T-helper 17 cell (primary cell): ENCODE data around the gene VEGFB. TPM values are rescaled to one million over a fixed set of nuclear protein-coding genes. Genes with fewer than 3 reads are reported as not detected.
A peak's percentile ranks its signal among the peaks of the same experiment; 100 is the strongest.

Experiments
- ATAC-seq: fragments of 150-1000 bp; cut with Tn5 transposase; 2 replicates; pipeline ENCODE4 v1.10.0; 2021; ENCODE audit warnings: mild to moderate bottlenecking, moderate library complexity
- DNase-seq, 3 donors: peaks; one replicate each; pipeline versions ENCODE4 v3.0.0 to v3.0.0-alpha.2; 2020 to 2021
- H3K9me3 ChIP-seq: one replicate; pipeline ENCODE4 v1.7.0; 2013; ENCODE audit warnings: low read length, mild to moderate bottlenecking; ENCODE audit not compliant: control insufficient read depth, poor library complexity, severe bottlenecking
- H3K27ac Mint-ChIP-seq: one replicate; pipeline ENCODE4 v1.8.0; 2022; ENCODE audit warnings: mild to moderate bottlenecking, moderate library complexity, mixed read lengths
- H3K27me3 Mint-ChIP-seq: one replicate; pipeline ENCODE4 v1.8.0; 2022; ENCODE audit warnings: mixed read lengths
- H3K36me3 Mint-ChIP-seq: one replicate; pipeline ENCODE4 v1.8.0; 2022; ENCODE audit warnings: low read depth, mixed read lengths
- H3K4me1 Mint-ChIP-seq: one replicate; pipeline ENCODE4 v1.8.0; 2022; ENCODE audit warnings: mild to moderate bottlenecking, mixed read lengths
- H3K4me3 Mint-ChIP-seq: one replicate; pipeline ENCODE4 v1.8.0; 2022; ENCODE audit warnings: mild to moderate bottlenecking, moderate library complexity, mixed read lengths
- total RNA-seq, 4 donors: library from RNA in 2 of 4; stranded (reverse) in 2 of 4; gene quantifications; one replicate each; pipeline ENCODE4 v1.2.3 and lab custom pipeline; 2022 to 2026

Gene VEGFB
- total RNA-seq, 2 donors from 2014 or later, result 44.9 to 48.3 TPM

DNA sequence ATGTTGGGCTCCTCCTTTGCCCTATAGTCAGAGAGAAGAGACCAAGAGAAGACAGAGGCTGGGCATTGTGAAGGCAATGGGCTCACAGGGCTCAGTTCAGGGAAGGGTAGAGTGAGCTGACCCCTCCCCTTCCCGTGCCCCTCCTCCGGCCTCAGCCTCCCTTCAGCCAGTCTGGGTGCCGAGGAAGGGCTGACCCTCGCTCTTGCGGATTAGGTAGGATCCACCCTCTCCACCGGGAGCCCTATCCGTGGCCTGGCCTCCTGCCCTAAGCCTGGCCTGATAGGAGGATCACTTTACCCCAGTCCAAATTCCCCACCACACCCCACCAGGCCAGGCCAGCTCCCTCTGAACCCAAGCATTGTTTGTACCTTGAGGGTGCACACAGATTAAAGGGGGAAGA, 14.2 kb downstream of the VEGFB start:
- Mint-ChIP-seq H3K27me3 (no peaks in the 10 kb centered on the region), H3K36me3 (no peaks in the 10 kb centered on the region), H3K27ac (no peak overlapping the region), H3K4me3 (peak overlapping the region; percentile 94), H3K4me1 (peaks cover 20% of the 10 kb centered on the region)
- DNase-seq (no peak), ATAC-seq (no peak)
- no peaks in the 10 kb centered on the region for H3K9me3 ChIP-seq

DNA sequence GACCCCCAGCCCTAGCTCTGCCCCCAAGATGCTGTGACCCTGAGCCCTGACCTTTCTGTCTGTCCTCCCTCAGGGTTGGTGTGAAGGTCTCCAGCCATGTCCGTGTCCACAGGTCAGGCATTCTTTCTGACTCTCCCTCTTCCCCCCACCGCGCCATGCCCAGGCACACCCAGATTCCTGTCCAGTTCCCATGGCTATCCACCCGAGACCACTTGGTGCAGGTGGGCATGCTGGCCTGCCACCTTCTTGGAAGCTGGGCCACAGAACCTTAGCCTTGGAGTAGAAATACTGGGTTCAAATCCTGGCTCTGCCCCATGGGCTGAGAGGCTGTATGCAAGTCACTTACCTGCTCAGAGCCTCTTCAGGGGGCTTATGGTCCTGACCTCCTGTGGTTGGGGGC, 14.7 kb downstream of the VEGFB start:
- DNase-seq, result no peak
- Mint-ChIP-seq H3K27ac (no peak overlapping the region), H3K27me3 (no peaks in the 10 kb centered on the region)

DNA sequence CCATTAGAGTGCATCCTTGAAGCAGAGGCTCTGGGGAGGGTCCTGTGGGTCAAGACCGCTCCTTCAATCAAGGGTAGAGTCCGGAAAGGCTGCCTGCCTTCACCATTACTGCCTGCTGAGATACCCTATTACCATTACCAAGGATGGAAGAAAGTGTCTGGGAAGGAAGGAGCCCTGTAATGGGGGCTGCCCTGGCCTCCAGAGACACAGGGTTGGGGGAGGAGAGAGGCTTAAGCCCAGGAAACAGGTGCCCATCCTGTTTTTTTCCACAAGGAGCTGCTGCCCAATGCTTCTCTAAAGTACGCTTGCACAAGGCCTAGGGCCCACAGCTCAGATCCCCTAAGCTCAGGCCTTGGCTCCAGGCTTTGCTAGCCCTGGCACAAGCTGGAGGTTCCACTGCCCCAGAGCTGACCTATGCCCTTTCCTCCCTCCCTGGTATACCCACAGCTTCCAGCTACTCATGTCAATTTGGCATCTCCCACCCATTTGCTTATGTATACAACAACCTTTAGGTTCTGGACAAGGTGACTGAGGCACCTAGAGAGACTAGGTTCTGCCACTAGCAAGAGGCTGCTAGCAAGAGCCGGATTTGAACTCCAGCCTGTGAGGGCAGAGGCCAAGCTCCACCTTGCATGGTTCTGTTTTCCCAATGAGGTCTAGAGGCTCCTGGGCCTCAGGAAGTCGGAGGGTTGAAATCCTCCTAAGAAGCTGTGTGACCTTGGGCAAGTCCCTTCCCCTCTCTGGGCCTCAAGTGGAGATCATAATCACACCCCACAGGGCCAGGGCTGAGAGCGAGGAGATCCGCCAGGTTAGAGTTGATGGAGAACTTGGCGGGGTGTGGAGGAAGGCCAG, 15.4 kb downstream of the VEGFB start:
- H3K27ac Mint-ChIP-seq, result no peak overlapping the region
- H3K9me3 ChIP-seq, result no peaks in the 10 kb centered on the region
- no peaks in the 10 kb centered on the region for H3K36me3 Mint-ChIP-seq
- DNase-seq (no peak), ATAC-seq (no peak)
- H3K4me1 Mint-ChIP-seq, result peaks cover 18% of the 10 kb centered on the region
- H3K4me3 Mint-ChIP-seq, result peak overlapping the region; percentile 43
- H3K27me3 Mint-ChIP-seq, result no peaks in the 10 kb centered on the region

More for the DNA sequence above, 14.7 kb downstream of the VEGFB start:
- no peaks in the 10 kb centered on the region for H3K9me3 ChIP-seq
- ATAC-seq, result no peak
- Mint-ChIP-seq H3K4me3 (peak overlapping the region; percentile 39), H3K36me3 (no peaks in the 10 kb centered on the region), H3K4me1 (peaks cover 18% of the 10 kb centered on the region)

DNA sequence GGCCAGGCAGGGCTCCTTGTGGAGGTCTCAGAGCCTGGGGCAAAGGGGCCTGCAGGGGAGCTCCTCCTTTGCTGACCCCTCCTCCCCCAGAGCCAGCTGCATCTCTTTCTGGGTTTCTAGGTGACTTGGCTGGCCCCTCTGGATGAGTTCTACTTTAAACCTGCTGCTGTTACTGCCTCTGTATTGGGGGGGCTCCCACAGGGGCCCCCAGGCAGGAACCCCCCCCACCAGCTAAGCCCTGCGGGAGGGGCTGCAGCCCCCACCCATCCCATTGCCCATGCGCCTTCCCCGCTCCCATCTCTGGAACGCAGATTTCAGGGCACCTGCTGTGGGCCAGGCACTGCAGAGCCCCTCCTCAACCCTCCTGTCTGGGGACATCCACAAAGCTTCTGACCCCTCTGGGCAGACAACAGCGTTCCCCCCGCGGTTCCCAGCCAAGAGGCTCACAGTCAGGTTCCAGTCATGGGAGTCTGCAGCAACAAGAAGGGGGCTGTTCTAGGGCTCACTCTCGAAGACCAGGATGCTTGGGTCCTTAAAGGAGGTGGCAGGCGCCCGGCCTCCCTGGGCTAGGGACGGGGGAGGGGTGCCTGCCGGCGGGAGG, 16.1 kb downstream of the VEGFB start:
- H3K4me3 Mint-ChIP-seq, result peak overlapping the region; percentile 84
- H3K27ac Mint-ChIP-seq, result peak overlapping the region; percentile 29
- no peaks in the 10 kb centered on the region for H3K9me3 ChIP-seq
- no peak for ATAC-seq
- peaks cover 18% of the 10 kb centered on the region for H3K4me1 Mint-ChIP-seq
- no peaks in the 10 kb centered on the region for H3K36me3 Mint-ChIP-seq
- H3K27me3 Mint-ChIP-seq, result no peaks in the 10 kb centered on the region
- no peak for DNase-seq

DNA sequence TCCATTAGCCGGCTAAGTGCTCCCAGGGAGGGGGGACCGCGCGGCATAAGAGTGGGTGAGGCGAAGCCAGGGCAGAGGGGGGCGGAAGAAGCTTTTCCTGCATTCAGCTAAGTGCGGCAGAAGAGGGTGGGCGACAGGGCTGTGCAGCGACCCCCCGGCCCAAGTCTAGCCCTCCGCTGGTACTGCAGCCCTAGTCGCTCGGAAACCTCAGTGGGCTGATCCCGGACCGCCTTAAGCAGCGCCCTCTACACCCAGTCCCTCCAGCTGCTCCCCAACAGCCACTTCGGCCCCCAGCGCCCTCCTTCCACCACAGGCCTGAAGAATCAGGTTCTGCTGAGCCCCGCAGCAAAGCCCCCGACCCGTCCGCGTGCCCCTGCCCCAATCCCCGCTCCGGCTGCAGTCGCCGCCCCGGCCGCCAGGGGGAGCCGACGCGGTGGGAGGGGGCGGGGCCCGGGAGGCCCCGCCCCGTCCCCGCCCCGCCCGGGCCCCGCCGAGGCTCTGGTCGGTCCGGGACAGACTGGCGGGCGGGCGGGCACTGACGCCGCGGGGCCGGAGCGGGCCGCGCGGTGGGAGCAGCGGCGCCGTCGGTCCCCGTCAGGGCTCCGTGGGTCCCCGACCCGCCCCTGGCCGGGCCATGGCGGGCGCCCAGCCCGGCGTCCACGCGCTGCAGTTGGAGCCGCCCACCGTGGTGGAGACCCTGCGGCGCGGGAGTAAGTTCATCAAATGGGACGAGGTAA, 16.8 kb downstream of the VEGFB start, which contains the start of gene PLCB3:
Gene PLCB3, plus strand, starts transcription at position 515 of the 737 bp plus-strand sequence. Its CDS starts 120 bp downstream, at position 635.
- no peaks in the 10 kb centered on the region for H3K36me3 Mint-ChIP-seq
- H3K4me1 Mint-ChIP-seq, result peaks cover 13% of the 10 kb centered on the region
- ATAC-seq, result peak; percentile 65
- H3K27me3 Mint-ChIP-seq, result no peaks in the 10 kb centered on the region
- H3K27ac Mint-ChIP-seq, result peak within 1 kb of the TSS; percentile 86
- DNase-seq, result peak; percentile 65 to 69 (median 68)
- H3K9me3 ChIP-seq, result no peaks in the 10 kb centered on the region
- peak within 1 kb of the TSS; percentile 94 for H3K4me3 Mint-ChIP-seq

DNA sequence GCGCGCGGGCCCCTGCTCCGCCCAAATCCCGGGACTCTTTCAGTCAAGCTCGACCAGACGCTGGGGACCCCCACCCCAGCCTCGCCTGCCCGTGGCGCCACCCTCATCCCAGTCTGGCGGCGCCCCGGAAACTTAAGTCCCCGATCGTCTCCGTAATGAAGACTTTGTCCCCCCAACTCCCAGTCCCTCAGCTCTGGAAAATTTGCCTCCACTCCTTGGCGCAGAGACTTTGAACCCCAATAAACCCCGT, 17.3 kb downstream of the VEGFB start:
- DNase-seq, result no peak
- H3K27ac Mint-ChIP-seq, result peak overlapping the region; percentile 86
- H3K4me3 Mint-ChIP-seq, result peak overlapping the region; percentile 94
- H3K27me3 Mint-ChIP-seq, result no peaks in the 10 kb centered on the region
- no peaks in the 10 kb centered on the region for H3K36me3 Mint-ChIP-seq
- H3K4me1 Mint-ChIP-seq, result peaks cover 13% of the 10 kb centered on the region
- ATAC-seq, result no peak
- no peaks in the 10 kb centered on the region for H3K9me3 ChIP-seq

DNA sequence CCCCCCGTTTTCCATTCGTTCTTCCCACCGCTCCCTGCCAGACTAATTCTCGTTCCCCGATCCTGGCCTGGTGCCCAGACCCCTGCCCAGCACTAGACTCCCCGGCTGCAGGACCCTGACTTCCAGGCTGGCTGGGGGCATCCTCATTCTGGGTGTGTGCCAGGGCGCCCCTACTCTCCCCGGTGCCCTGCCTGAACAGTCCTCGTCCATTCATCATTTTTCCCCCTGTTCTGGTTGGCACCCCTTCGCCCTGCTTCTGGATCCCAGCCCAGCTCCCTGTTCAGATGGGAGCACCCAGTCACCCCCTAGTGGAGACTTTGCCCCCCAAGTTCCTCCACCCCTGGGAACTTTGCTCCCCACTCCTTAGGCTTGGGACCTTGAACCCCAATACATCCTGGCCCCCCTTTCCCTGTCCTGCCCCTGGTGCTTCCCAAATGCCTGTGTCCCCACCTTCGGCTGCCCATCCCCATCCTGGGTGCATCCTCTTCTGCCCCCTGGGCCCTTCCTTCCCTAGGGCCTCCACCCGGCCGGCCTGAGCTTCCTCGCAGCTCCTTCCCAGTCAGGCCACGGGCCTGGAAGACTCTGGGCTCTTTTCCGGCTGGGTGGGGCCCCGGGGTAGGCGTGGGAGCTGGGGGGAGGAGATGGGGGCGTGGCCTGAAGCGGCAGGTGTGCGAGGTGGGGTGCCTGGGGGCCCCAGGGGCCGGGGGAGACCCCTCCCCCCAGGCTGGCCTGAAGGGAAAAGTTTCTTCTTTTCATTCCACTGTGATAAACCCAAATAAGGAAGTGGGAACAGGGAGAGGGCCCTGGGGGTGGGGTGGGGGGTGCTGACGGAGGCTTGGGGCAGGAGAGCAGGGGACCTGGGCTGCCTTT, 17.9 kb downstream of the VEGFB start:
- peak overlapping the region; percentile 86 for H3K27ac Mint-ChIP-seq
- no peaks in the 10 kb centered on the region for H3K36me3 Mint-ChIP-seq
- H3K27me3 Mint-ChIP-seq, result no peaks in the 10 kb centered on the region
- peak overlapping the region; percentile 94 for H3K4me3 Mint-ChIP-seq
- H3K4me1 Mint-ChIP-seq, result peaks cover 13% of the 10 kb centered on the region
- DNase-seq (no peak), ATAC-seq (no peak)
- no peaks in the 10 kb centered on the region for H3K9me3 ChIP-seq

DNA sequence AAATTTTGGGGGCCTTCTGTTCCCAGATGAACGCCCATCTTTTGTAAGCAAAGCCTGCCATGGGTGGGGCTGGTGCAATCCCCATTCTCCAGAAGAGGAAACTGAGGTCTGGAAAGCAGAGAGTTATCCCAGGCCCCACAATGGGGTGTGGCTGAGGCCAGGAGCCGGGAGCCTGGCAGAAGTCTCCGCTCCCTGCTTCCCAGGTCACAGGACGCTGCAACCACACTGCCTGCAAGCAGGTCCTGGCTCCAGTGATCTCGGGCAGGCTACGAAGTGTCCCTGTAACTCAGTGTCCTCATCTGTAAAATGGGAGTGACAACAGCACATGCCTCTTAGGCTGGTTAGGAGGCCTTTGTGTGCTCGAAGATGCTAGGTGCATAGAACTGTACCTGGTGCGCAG, 18.7 kb downstream of the VEGFB start:
- Mint-ChIP-seq H3K27ac (no peak overlapping the region), H3K36me3 (no peaks in the 10 kb centered on the region), H3K4me1 (peaks cover 13% of the 10 kb centered on the region), H3K4me3 (peak overlapping the region; percentile 94), H3K27me3 (no peaks in the 10 kb centered on the region)
- DNase-seq (no peak), ATAC-seq (no peak)
- no peaks in the 10 kb centered on the region for H3K9me3 ChIP-seq

DNA sequence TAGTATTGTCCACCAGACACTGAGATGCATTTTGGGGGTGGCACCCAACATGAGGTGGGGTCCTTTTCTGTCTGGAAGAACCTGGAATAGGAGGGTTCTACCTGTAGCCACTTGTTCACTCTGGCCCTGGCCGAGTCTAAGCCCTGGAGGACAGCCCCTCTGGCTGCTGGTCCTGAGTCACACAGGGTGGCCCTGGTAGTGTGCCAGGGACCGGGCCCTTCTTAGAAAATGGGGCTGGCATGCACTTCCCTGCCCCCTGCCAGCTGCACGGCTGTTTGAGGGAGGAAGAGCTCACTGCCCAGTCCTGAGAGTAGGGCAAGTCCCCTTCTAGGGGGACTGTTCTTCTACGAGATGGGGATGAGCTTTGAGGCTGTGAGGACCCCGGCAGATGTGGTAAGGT, 19.1 kb downstream of the VEGFB start:
- Mint-ChIP-seq H3K27me3 (no peaks in the 10 kb centered on the region), H3K27ac (no peak overlapping the region), H3K4me1 (peaks cover 13% of the 10 kb centered on the region), H3K36me3 (no peaks in the 10 kb centered on the region), H3K4me3 (peak overlapping the region; percentile 25)
- no peak for ATAC-seq
- DNase-seq, result no peak
- H3K9me3 ChIP-seq, result no peaks in the 10 kb centered on the region

DNA sequence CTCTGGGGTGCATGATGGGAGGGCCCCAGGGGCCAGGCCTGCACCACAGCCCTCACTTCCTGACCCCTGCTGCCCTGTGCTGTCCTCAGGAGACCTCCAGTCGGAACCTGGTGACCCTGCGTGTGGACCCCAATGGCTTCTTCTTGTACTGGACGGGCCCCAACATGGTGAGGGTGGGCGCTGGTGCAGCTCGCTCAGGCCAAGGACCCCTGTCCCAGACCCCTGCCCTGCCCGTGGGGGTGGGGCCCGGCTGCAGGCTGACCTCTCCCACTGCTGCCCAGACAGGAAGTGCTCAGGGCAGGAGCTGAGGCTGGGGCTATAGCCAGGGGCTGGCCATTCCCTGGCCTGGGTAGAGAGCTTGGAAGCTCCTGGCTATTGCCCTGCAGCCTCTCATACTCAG, 19.9 kb downstream of the VEGFB start:
- H3K36me3 Mint-ChIP-seq, result peaks cover 1% of the 10 kb centered on the region
- H3K27me3 Mint-ChIP-seq, result no peaks in the 10 kb centered on the region
- H3K4me3 Mint-ChIP-seq, result no peak overlapping the region
- ATAC-seq, result no peak
- H3K9me3 ChIP-seq, result no peaks in the 10 kb centered on the region
- H3K4me1 Mint-ChIP-seq, result peaks cover 14% of the 10 kb centered on the region
- no peak overlapping the region for H3K27ac Mint-ChIP-seq
- no peak for DNase-seq

DNA sequence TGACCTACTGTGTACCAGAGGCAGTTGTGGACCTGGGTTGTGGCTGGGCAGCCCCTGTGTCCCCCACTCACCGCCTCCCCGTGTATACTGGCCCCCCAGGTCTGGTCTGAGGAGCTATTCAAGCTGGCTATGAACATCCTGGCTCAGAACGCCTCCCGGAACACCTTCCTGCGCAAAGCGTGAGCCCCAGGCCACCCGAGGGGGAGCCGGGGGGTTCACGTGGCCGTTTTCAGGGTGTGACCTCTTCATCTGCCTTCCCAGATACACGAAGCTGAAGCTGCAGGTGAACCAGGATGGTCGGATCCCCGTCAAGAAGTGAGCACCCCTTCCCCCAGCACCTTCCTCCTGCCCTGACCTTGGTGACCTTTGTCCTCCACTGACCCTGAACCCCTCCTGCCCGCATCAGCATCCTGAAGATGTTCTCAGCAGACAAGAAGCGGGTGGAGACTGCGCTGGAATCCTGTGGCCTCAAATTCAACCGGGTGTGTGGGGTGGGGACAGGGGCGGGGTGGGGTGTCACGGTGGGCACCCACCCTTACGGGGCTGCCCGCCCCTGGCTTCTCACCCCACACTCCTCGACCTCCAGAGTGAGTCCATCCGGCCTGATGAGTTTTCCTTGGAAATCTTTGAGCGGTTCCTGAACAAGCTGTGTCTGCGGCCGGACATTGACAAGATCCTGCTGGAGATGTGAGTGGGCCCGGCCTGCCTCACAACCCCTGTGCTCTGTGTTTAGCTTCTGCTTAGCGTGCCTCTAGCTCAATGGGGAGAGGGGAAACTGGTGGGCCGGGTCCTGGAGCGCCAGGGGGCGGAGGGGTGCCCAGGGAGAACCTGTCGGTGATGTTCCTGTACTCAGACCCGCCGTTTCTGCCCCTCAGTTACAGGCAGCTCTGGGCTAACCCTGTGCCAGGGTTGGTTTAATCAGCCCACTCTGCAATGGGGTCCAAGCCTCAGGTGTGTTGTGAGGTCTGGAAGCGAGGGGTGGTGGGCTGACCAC, 21.0 kb downstream of the VEGFB start:
- Mint-ChIP-seq H3K36me3 (peaks cover 5% of the 10 kb centered on the region), H3K27ac (no peak overlapping the region)
- ATAC-seq, result no peak

DNA sequence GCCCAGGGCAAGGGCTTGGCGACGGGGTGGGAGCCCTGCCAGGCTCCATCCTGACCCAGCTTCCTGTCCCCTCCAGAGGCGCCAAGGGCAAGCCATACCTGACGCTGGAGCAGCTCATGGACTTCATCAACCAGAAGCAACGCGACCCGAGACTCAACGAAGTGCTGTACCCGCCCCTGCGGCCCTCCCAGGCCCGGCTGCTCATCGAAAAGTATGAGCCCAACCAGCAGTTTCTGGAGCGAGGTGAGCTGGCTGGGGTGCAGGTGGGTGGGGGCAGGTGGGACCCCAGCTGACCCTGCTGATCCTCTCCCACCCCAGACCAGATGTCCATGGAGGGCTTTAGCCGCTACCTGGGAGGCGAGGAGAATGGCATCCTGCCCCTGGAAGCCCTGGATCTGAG, 21.9 kb downstream of the VEGFB start:
- peaks cover 5% of the 10 kb centered on the region for H3K36me3 Mint-ChIP-seq
- no peaks in the 10 kb centered on the region for H3K9me3 ChIP-seq
- H3K27ac Mint-ChIP-seq, result no peak overlapping the region
- H3K4me1 Mint-ChIP-seq, result peaks cover 17% of the 10 kb centered on the region
- DNase-seq (no peak), ATAC-seq (no peak)
- H3K27me3 Mint-ChIP-seq, result no peaks in the 10 kb centered on the region
- H3K4me3 Mint-ChIP-seq, result no peak overlapping the region

More for the DNA sequence above, 21.0 kb downstream of the VEGFB start:
- H3K9me3 ChIP-seq, result no peaks in the 10 kb centered on the region
- Mint-ChIP-seq H3K27me3 (no peaks in the 10 kb centered on the region), H3K4me1 (peaks cover 19% of the 10 kb centered on the region), H3K4me3 (no peak overlapping the region)
- DNase-seq, result no peak
